HepG2 (cell line): ENCODE data around the gene TAB2. TPM values are rescaled to one million over a fixed set of nuclear protein-coding genes. Genes with fewer than 3 reads are reported as not detected.

Experiments
- ADNP ChIP-seq: sonication (generic); formaldehyde crosslinking; IDR thresholded peaks from 2 replicates; pipeline ENCODE4 v1.4.0; 2020; ENCODE audit warnings: missing genetic modification reagents
- ATAD3A ChIP-seq: sonication (generic); formaldehyde crosslinking; IDR thresholded peaks from 2 replicates; pipeline ENCODE4 v1.4.0; 2020; ENCODE audit warnings: missing genetic modification reagents
- DNMT3B ChIP-seq: conservative IDR thresholded peaks from 2 replicates; pipeline ENCODE4 v1.6.1; 2016; ENCODE audit warnings: missing biosample characterization, control low read depth
- HMGA1 ChIP-seq: sonication (generic); formaldehyde crosslinking; conservative IDR thresholded peaks from 2 replicates; pipeline ENCODE4 v1.4.0; 2020; ENCODE audit warnings: missing genetic modification reagents
- PCBP2 ChIP-seq: fragments of 200-400 bp; formaldehyde crosslinking; optimal IDR thresholded peaks from 2 replicates; pipeline ENCODE3; 2018; ENCODE audit warnings: low read length, low read depth; ENCODE audit not compliant: poor library complexity, severe bottlenecking
- PHF5A ChIP-seq: IDR thresholded peaks from one replicate; pipeline ENCODE4 v1.6.1; 2018; ENCODE audit warnings: low read depth, missing genetic modification reagents; ENCODE audit not compliant: unreplicated experiment
- TOE1 ChIP-seq: sonication (generic); formaldehyde crosslinking; IDR thresholded peaks from 2 replicates; pipeline ENCODE4 v1.4.0; 2020; ENCODE audit warnings: mild to moderate bottlenecking, missing genetic modification reagents
- ZFP90 ChIP-seq: sonication (generic); formaldehyde crosslinking; IDR thresholded peaks from 2 replicates; pipeline ENCODE4 v1.8.0; 2022; ENCODE audit warnings: missing genetic modification reagents, mild to moderate bottlenecking, inconsistent platforms, borderline replicate concordance
- ZMYM4 ChIP-seq: sonication (generic); formaldehyde crosslinking; IDR thresholded peaks from 2 replicates; pipeline ENCODE4 v1.8.1; 2023; ENCODE audit warnings: mild to moderate bottlenecking, missing genetic modification reagents
- ZNF605 ChIP-seq: sonication (generic); formaldehyde crosslinking; IDR thresholded peaks from 2 replicates; pipeline ENCODE4 v1.8.0; 2022; ENCODE audit warnings: mild to moderate bottlenecking, missing genetic modification reagents
- polyA plus RNA-seq, 8 experiments: library from polyadenylated mRNA; depleted of rRNA in 3 of 8; stranded (reverse) in 7 of 8; unstranded in 1 of 8; fragments of >200 nt; fragmentation: Illumina TruSeq in 4 of 8; extraction: Trizol in 4 of 8; gene quantifications; 2 replicates each; pipeline versions ENCODE4 v1.2.1 to v1.2.3, GENCODE V29; 2011 to 2016; ENCODE audit warnings: low read depth in 4 of 8, missing spikeins in 1 of 8, mixed read lengths in 1 of 8; ENCODE audit not compliant: insufficient read depth in 1 of 8
- total RNA-seq, 5 experiments: library from RNA; depleted of rRNA; stranded (reverse); fragments of >200 nt; fragmentation: Illumina TruSeq; extraction: Trizol; gene quantifications; 2 replicates each; pipeline ENCODE4 v1.2.3, GENCODE V29; 2016; ENCODE audit warnings: low read depth in 1 of 5
- TF ChIP-seq, protein P1 (sequence below): sonication (generic); formaldehyde crosslinking; IDR thresholded peaks from 2 replicates; pipeline ENCODE4 v1.5.0; 2020; ENCODE audit warnings: missing genetic modification reagents
- TF ChIP-seq, protein P2 (sequence below): sonication (generic); formaldehyde crosslinking; IDR thresholded peaks from 2 replicates; pipeline ENCODE4 v1.5.1; 2020; ENCODE audit warnings: missing genetic modification reagents, mild to moderate bottlenecking, borderline replicate concordance
- TF ChIP-seq, protein P3 (sequence below): sonication (generic); formaldehyde crosslinking; IDR thresholded peaks from 2 replicates; pipeline ENCODE4 v1.5.1; 2020; ENCODE audit warnings: mild to moderate bottlenecking, missing genetic modification reagents, moderate library complexity
- TF ChIP-seq, protein P4 (sequence below): IDR thresholded peaks from 2 replicates; pipeline ENCODE4 v1.4.0; 2020; ENCODE audit warnings: mild to moderate bottlenecking, missing genetic modification reagents
- TF ChIP-seq, protein P5 (sequence below): sonication (generic); formaldehyde crosslinking; IDR thresholded peaks from 2 replicates; pipeline ENCODE4 v1.4.0; 2020; ENCODE audit warnings: missing genetic modification reagents

The TAB2 gene
- total and polyA plus RNA-seq, 2 of the 13 experiments (the other 11 are each of a cell fraction or from before 2014, with no cell fraction given), result 23.7 to 50.2 TPM

DNA sequence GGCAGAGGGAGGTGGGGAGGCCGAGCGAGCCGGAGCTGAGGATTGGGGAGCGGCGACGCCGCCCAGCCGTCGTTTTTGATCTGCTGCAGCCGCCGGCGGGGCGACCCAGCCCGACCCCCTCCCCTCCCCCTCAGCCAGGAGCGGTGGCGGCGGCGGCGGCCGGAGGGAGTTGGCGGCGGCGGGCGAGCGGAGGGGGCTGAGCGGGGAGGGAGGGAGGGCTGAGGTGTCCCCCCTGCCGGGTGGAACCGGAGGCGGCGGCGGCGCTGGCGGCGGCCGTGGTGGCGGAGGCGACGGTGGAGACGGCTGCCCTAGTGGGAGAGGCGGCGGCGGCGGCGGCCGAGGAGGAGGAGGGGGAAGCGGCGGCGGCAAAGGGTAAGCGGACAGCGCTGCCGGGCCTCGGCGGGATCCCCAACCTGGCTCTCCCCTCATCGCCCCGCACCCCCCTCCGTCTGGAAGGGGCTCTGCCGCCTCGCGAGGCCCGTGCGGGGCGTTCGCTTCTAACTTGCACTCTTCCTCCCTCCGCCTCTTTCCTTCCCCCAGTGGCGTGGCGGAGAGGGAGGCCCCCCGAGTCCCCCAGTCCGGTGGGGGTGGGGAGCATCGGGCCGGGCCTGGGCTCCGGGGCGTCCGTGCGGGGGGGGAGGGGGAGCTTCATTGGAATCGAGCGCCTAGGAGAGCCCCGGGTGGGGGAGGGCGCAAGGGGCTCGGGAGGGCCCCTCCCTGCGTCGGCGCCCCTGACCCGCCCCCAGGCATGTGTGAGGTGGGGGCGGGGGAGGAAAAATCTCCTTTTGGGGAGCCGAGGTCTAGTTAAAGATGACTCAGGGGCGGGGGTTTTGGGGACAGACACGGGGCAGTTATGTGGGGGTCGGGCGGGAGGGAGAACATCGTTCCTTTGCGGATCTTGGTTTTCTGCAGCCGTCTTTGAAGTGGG lies at the start of gene TAB2 (continued):
- TF ChIP-seq, protein P1, sequence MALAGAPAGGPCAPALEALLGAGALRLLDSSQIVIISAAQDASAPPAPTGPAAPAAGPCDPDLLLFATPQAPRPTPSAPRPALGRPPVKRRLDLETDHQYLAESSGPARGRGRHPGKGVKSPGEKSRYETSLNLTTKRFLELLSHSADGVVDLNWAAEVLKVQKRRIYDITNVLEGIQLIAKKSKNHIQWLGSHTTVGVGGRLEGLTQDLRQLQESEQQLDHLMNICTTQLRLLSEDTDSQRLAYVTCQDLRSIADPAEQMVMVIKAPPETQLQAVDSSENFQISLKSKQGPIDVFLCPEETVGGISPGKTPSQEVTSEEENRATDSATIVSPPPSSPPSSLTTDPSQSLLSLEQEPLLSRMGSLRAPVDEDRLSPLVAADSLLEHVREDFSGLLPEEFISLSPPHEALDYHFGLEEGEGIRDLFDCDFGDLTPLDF (CRISPR knock-in tag), result no peak
- TF ChIP-seq PCBP2 (no peak), DNMT3B (CRISPR knock-in tag) (no peak), HMGA1 (CRISPR knock-in tag) (no peak), ZFP90 (CRISPR knock-in tag) (peak; percentile 53; the same call in 1 of the 2 replicates), ATAD3A (CRISPR knock-in tag) (no peak), ZMYM4 (no peak), PHF5A (CRISPR knock-in tag) (no peak), ADNP (no peak), ZNF605 (CRISPR knock-in tag) (no peak), TOE1 (no peak)
- TF ChIP-seq, protein P2, sequence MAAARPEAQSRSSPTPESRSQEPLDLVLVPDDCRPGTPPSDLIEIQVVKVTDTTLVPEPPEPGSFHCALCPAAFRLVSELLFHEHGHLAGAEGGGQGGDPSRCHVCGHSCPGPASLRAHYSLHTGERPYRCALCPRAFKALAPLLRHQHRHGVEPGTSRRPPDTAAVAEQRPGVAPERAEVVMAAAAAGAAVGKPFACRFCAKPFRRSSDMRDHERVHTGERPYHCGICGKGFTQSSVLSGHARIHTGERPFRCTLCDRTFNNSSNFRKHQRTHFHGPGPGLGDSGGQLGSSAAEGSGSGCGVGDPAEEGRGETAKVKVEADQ (CRISPR knock-in tag), result no peak
- TF ChIP-seq, protein P3, sequence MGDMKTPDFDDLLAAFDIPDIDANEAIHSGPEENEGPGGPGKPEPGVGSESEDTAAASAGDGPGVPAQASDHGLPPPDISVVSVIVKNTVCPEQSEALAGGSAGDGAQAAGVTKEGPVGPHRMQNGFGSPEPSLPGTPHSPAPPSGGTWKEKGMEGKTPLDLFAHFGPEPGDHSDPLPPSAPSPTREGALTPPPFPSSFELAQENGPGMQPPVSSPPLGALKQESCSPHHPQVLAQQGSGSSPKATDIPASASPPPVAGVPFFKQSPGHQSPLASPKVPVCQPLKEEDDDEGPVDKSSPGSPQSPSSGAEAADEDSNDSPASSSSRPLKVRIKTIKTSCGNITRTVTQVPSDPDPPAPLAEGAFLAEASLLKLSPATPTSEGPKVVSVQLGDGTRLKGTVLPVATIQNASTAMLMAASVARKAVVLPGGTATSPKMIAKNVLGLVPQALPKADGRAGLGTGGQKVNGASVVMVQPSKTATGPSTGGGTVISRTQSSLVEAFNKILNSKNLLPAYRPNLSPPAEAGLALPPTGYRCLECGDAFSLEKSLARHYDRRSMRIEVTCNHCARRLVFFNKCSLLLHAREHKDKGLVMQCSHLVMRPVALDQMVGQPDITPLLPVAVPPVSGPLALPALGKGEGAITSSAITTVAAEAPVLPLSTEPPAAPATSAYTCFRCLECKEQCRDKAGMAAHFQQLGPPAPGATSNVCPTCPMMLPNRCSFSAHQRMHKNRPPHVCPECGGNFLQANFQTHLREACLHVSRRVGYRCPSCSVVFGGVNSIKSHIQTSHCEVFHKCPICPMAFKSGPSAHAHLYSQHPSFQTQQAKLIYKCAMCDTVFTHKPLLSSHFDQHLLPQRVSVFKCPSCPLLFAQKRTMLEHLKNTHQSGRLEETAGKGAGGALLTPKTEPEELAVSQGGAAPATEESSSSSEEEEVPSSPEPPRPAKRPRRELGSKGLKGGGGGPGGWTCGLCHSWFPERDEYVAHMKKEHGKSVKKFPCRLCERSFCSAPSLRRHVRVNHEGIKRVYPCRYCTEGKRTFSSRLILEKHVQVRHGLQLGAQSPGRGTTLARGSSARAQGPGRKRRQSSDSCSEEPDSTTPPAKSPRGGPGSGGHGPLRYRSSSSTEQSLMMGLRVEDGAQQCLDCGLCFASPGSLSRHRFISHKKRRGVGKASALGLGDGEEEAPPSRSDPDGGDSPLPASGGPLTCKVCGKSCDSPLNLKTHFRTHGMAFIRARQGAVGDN (CRISPR knock-in tag), result peak; percentile 32; the same call in 1 of the 2 replicates
- TF ChIP-seq, protein P4, sequence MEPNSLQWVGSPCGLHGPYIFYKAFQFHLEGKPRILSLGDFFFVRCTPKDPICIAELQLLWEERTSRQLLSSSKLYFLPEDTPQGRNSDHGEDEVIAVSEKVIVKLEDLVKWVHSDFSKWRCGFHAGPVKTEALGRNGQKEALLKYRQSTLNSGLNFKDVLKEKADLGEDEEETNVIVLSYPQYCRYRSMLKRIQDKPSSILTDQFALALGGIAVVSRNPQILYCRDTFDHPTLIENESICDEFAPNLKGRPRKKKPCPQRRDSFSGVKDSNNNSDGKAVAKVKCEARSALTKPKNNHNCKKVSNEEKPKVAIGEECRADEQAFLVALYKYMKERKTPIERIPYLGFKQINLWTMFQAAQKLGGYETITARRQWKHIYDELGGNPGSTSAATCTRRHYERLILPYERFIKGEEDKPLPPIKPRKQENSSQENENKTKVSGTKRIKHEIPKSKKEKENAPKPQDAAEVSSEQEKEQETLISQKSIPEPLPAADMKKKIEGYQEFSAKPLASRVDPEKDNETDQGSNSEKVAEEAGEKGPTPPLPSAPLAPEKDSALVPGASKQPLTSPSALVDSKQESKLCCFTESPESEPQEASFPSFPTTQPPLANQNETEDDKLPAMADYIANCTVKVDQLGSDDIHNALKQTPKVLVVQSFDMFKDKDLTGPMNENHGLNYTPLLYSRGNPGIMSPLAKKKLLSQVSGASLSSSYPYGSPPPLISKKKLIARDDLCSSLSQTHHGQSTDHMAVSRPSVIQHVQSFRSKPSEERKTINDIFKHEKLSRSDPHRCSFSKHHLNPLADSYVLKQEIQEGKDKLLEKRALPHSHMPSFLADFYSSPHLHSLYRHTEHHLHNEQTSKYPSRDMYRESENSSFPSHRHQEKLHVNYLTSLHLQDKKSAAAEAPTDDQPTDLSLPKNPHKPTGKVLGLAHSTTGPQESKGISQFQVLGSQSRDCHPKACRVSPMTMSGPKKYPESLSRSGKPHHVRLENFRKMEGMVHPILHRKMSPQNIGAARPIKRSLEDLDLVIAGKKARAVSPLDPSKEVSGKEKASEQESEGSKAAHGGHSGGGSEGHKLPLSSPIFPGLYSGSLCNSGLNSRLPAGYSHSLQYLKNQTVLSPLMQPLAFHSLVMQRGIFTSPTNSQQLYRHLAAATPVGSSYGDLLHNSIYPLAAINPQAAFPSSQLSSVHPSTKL (CRISPR knock-in tag), result no peak
- TF ChIP-seq, protein P5, sequence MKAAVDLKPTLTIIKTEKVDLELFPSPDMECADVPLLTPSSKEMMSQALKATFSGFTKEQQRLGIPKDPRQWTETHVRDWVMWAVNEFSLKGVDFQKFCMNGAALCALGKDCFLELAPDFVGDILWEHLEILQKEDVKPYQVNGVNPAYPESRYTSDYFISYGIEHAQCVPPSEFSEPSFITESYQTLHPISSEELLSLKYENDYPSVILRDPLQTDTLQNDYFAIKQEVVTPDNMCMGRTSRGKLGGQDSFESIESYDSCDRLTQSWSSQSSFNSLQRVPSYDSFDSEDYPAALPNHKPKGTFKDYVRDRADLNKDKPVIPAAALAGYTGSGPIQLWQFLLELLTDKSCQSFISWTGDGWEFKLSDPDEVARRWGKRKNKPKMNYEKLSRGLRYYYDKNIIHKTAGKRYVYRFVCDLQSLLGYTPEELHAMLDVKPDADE, result no peak
